Peyer's patch (tissue), 4 donors: ENCODE measurements around the gene THOC6.

Experiments used
- POLR2A ChIP-seq, 2 donors: fragments of 450-650 bp; IDR thresholded peaks; one replicate each; pipeline ENCODE4 v1.5.1; 2017; ENCODE audit warnings: antibody characterized with exemption in 2 of 2, mild to moderate bottlenecking in 2 of 2, moderate library complexity in 2 of 2
- TF ChIP-seq, protein P1 (sequence below), 6 experiments: fragments of 450-650 bp in 4 of 6; fragments of 200-600 bp in 2 of 6; sonication (generic) in 1 of 6; IDR thresholded peaks; one replicate each; pipeline ENCODE4 v1.5.1; 2017 to 2019; ENCODE audit warnings: antibody characterized with exemption in 6 of 6, mild to moderate bottlenecking in 3 of 6, moderate library complexity in 1 of 6

DNA sequence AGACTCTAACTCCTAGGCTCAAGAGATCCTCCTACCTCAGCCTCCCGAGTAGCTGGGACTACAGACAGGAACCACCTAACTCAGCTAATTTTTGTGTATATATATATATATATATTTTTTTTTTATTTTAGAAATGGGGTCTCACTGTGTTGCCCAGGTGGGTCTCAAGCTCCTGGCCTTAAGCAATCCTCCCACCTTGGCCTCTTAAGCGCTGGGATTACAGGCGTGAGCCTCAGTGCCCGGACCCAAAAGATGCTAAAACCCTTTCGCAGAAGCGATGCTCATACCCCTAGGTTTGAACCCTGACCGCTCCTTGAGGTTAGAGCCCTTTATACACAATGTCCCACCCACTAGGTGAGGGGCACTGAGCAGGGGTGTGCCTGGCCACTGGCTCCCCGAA is 13.3 kb upstream of the THOC6 start:
- TF ChIP-seq, protein P1, sequence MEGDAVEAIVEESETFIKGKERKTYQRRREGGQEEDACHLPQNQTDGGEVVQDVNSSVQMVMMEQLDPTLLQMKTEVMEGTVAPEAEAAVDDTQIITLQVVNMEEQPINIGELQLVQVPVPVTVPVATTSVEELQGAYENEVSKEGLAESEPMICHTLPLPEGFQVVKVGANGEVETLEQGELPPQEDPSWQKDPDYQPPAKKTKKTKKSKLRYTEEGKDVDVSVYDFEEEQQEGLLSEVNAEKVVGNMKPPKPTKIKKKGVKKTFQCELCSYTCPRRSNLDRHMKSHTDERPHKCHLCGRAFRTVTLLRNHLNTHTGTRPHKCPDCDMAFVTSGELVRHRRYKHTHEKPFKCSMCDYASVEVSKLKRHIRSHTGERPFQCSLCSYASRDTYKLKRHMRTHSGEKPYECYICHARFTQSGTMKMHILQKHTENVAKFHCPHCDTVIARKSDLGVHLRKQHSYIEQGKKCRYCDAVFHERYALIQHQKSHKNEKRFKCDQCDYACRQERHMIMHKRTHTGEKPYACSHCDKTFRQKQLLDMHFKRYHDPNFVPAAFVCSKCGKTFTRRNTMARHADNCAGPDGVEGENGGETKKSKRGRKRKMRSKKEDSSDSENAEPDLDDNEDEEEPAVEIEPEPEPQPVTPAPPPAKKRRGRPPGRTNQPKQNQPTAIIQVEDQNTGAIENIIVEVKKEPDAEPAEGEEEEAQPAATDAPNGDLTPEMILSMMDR (IDR thresholded peaks at IDR 0.05), result no peak
- no peak for TF ChIP-seq POLR2A (IDR thresholded peaks at IDR 0.05)
